Measurements from ENCODE around the gene LECT2.
A peak's percentile ranks its signal among the peaks of the same experiment; 100 is the strongest.

The LECT2 gene

DNA sequence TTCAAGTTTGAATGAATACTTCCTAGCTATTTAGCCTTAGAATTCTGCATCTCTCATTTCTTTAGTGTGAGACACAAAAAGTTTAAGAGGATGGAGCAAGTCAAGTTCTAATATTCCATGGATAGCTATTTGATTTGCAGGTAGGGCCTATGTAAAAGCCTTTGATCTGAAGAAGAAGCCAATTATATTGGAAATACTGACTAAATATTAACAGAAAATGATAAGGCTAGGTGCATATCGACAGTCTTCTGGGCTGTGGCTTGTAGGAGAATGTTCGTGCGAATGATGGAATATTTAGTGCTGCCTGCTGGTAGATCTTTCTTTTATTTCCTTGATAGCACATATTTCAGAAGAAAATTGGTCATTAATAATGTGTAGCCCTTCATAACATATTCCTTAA, at the start of gene LECT2:
LECT2 (minus strand) TSS at position 85 of the 400 bp plus-strand sequence. CDS start 150 bp downstream, outside the sequence.
- DNase-seq (ENCODE audit: low spot score) = no peak

DNA sequence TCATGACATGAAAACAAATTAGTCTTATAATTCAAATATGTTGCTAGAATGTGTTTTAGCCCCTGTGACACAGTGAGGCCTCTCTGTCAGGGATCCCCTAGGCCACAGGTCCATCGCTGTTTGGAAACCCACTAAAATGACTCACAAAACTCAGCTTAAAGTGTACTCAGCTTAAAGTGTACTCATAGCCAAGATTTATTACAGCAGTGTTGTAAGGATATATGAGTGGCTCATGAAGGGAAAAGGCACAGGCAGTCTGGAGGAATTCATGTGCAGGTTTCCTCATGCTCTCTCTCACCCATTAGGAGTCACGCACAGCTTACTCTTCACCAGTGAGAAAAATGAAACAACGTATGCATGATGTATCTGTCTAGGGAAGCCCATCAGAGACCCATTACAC, 49.7 kb upstream of the LECT2 start:
- DNase-seq (ENCODE audit: low spot score) = no peak

DNA sequence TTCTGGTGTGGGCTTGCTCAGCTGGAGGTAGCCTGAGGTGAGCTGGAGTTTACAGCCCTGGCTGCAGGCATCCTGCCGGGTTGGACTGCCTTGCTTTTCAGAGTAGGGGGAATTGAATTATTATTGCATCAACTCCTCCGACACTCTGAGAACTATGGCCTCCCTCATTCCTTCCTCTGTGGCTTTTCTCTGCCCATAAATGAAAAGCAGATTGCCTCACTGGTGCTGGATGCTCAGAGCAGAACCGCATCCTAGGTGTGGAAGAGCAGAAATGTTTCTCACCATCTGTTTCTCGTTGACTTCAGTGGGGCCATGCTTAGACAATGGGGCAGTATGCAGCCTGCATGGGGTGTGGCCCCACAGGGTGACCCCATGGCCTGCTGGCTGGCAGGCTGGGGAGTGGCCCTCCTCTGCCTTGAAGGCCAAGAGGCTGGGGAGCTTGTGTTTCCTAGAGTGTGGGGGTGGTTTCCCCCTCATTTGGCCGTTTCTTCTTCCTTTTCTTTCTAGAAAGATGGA, 46.7 kb upstream of the LECT2 start:
- no peak for DNase-seq (ENCODE audit: low spot score)

DNA sequence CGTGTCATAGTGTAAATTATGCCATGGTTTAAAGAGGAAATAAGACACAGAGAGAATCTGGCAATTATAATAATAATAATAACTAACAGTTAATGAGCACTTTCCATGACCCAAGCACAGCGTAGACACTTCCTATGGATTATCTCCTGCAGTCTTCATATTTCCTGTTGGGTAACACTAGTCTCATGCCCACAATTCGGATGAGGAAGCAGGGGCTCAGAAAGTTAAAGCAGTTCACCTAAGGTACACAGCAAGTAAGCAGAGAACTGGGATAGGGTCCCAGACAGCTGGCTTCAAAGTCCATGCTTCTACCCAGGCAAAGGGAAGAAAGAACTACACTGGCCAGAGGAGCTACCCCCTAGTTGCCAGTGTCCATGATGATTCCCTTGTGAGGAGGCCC, 46.1 kb upstream of the LECT2 start:
- no peak for DNase-seq (ENCODE audit: low spot score)

DNA sequence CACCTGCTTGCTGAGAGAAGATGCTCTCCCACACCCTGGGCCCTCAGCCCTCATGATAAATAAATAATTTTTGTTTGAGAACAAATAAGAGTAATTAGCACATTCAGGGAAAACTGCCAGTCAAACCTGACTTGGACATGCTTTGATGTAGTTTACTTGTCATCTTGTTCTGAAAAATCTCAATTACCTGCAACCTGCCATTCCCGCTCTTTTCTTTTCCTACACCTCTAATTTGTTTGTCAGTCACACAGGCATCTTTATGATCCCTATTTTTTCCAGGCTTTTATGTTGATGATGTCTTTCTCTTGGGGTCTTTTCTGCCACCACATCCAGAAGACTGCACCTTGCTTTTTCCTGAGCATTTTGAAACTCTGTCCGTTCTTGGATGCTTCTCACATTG, 45.4 kb upstream of the LECT2 start:
- no peak for DNase-seq (ENCODE audit: low spot score)

DNA sequence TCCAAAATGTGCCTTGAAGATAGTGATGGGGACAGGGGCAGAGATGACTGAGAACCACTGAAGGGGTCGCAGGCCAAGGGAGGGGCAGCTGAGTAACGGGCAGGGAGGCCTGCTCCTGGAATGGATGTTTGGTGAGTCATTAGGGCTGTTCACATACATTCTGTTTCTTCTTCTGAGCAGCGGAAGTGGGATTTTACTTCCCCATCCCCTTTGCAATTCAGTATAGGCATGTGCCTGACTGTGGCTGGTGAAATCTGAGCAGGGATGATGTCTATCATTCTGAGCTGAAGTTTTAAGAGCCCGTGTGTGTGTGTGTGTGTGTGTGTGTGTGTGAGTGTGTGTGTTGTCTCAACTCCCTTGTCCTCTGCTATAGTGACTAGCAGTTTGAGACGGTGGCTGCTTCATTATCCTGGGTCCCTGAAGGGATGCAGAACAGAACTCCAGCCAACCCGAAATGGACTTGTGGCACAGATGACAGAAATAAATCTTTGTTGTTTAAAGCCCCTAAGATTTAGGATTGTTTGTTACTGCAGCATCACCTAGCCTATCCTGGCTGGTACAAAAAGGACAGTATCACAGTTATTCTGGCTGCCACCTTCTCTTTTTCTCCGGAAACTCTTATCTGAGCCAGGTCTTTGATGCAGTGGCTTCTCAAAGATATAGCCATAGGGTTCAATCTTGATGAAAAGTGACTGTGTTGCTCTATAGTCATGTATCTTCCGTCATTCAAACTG, 44.8 kb upstream of the LECT2 start:
- no peak for DNase-seq (ENCODE audit: low spot score)

DNA sequence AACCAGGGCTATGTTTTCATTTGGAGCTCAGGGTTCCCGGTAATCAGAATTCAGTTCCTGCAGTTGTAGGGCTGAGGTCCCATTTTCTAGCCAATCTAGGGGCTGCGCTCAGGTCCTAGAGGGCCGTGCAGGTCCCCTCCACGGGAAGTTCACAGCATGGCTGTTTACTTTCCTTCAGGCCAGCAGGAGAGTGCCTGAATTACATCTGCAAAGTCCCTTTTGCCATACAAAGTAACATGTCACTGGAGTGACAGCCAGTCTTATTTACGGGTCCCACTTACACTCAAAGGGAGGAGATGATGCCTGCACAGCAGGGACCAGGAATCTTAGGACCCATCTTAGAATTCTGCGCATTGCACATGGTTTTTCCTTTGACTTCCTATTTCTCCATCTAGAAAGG, 44.1 kb upstream of the LECT2 start:
- DNase-seq (ENCODE audit: low spot score) = no peak

DNA sequence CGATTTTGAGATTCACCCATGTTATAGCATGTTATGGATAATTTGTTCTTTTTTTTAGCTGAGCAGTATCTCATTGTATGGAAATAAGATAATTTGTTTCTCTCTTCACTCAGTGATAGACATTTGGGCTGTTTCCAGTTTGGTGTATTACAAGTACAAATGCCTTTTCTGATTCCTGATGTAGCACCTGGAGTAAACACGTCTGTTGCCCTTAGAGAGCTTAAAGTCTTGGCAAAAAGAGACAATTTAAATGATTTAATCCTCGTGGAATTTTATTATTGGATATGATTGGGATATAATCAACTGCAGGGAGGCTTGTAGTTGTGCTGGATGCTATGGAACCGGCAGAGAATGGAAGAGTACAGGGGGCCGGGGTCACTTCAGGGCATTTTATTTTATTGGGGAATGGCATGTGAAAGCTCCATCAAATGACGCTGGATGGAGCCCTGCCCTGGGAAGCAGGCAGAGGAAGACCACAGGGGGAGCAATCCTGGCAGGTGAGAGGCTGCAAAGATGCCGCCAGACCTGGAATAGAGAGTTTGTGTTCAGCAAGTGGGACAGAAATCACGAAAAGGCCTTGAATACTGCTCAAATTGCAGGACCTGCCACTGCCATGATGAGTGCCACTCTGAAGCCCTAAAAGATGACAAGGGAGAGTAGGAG, 43.0 kb upstream of the LECT2 start:
- no peak for DNase-seq (ENCODE audit: low spot score)

DNA sequence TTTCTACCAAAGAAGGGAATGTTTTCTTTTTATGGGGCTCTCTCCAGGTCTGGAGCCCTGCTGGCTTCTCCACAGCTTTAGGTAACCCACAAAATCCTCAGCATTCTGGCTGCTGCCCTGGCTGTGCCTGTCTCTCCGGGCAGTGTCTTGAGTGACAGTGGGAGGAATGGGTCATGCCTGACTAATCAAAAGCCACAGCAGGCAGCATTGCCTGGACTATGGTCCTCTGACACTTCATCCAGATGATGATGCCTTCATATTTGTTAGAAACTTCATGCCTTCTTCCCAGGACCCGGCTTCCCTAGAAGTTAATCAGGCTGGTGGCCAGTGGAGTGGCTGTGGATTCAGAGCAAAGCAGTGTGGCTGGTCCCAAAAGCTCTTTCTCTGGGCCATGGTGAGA, 41.8 kb upstream of the LECT2 start:
- no peak for DNase-seq (ENCODE audit: low spot score)

DNA sequence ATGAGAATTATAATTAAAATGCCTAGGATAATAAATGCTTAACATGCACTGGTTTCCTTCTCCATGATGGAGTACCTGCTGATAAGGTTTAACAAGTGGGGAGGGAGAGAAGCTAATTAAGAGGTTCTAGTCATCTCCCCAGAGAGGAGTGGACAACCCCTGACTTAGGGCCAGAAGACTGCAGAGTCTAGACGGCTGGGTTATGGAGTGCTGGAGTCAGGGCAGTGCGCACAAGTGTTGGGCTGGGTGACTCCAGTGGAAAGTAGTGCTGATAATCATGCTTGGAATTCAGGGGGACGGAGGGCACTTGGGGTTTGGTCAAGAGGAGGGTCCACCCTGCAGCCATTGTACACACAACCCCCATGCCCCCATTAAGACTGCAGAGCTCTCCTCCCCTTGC, 41.2 kb upstream of the LECT2 start:
- no peak for DNase-seq (ENCODE audit: low spot score)

DNA sequence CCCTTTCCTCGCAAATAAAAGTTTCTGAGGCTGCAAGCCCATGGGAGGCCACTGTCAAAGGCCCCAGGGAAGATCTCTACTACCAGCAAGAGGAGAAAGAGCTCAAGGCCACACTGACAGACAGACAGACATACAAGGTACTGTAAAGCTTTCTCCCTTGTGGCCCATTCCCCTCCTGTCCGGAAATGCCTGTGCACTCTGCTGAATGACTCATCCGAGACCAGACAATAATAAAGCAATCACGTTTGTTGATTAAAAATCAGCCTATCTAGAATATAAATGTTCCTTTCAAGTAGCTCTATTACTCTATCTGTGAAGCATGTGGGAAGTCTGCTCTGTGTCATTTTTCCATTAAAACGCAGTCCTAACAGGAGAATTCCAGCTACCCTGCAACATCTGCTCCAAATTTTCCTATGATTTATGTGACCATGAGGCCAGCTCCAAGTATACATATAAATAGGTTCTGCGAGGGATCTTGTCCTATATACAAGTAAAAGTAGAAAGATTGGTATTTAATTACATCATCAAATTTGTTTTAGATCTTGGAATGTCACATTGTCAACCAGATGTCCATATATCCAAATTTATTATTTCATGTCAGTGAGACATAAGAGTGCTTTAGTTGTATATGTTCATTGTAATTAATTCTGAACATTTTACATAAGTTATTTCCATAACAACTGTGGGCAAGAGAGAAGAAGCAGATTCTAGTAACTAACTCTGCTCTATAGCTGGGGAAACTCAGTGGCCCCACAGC, 39.3 kb upstream of the LECT2 start:
- DNase-seq (ENCODE audit: low spot score) = no peak

DNA sequence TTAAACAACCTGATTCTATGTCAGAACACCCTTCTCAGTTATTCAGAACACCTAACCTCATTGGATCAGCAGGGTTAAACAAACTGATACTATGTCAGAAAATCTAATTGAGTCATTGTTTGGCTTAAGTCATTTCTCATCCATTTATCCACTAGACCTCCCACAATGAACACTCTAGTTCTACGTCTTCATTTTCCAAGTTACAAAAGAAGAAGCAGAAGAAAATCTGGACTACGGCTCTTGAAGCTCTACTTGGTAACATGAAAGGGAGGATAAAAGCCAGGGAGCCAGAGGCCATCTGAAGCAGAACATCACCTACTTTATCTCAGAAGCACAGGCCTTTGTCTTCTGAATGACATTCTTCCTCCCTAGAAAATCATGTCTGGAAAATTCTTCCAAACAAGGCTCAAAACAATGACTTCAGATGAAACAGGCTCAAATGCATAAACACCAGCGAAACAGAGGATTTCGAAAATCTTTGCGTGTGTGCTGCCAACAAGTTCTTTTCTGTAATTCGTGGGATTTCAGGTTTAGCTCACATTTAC, 38.6 kb upstream of the LECT2 start:
- DNase-seq (ENCODE audit: low spot score) = no peak

DNA sequence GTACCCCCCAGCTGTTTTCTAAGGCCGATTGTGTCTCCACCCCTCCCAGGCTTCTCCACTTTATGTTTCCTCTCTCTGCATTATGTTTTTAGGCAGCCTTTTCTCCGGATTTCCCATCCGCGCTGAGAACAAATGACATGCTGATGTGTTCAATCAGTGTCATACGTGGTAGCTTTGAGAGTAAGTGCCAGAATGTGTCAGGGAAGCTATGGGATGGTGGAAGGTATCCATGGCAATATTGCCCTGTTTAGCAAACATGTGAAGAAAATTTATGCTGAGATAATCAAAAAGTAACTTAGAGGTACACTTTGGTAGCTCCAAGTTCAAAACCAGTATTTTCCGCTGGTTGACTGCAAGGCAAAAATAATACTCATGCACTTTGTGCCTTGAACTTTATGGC, 36.6 kb upstream of the LECT2 start:
- no peak for DNase-seq (ENCODE audit: low spot score)

DNA sequence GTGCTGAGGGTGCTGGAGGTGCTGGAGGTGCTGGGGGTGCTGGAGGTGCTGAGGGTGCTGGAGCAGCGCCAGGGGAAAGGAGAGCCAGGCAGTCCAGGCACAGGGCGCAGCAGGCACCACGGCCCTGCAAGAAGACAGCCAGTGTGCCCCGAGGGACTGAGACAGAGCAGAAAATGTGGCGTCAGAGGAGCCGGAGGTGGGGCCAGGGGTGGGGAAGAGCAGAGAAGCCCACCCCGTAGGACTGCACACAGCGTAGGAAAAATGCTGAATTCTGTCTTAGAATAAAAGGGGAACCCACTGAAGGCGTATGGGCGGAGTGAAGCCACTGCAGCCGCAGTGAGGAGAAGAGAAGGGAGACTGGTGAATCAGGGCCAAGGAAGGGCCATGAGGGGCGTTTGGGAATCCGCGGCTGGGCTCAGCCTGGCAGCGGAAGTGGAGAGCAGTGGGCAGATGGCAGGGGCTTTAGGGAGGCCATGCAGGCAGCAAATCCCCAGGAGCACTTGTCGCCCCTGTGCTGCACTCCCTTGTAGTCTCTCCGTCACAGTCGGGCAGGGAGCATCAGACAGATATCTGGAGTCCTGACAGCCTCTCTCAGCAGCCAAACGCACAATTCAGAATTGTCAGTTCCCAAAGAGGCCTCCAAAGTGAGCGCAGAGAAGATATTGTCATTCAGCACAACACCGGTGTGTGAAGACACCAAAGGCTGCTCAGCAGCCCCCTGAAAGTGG, 35.9 kb upstream of the LECT2 start:
- peak; percentile 49 for DNase-seq (ENCODE audit: low spot score)

DNA sequence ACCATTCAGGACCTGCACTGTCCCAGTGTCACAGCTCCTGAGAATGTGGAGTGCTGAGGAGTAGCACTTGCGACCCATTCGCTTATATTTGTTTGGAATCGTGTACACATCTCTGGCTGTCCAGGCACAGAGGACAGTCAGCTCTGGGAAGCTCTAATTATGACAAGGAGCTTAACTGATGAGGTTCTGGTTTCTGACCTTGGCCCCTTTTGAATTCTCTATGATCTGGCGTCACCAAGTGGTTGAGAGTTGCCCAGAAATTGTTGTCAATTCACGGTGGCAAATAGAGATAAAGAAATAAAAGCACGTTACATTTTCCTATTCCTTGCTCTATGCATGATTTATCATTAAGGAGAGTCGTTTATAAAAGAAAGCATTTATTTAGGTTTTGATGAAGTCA, 34.9 kb upstream of the LECT2 start:
- DNase-seq (ENCODE audit: low spot score) = no peak

DNA sequence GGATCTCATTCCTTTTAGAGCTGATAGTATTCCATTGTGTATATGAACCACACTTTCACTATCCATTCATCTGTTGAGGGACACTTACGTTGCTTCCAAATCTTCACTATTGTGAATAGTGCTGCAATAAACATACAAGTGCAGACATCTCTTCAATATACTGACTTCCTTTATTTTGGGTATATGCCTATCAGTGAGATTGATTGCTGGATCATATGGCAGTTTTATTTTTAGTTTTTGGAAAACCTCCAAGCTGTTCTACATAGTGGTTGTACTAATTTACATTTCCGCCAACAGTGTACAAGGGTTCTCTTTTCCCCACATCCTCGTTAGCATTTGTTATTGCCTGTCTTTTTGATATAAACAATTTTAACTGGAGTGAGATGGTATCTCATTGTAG, 33.8 kb upstream of the LECT2 start:
- no peak for DNase-seq (ENCODE audit: low spot score)

DNA sequence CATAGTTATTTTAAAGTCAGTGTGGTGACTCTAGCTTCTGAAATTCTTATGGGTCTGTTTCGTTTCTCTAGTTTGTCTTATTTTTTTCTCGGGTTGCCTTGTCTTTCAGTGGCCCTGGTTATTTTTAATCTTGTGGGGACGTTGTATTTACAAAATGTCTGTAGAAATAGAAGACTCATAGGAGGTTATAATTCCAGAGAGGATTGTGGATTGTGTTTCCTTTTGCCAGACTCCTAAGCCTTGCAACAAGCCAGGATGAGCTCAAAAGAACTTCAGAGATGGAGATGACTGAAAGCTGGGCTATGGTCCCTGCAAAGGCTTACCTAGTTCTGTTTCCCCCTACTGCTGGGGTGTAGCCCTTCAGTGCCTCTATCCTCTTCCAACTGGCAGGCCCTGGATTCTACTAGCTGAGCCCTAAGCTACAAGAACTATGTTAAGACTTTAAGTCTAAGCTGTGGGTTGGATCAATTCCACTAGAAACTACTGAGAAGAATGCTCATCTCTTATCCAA, 32.2 kb upstream of the LECT2 start:
- DNase-seq (ENCODE audit: low spot score) = no peak

DNA sequence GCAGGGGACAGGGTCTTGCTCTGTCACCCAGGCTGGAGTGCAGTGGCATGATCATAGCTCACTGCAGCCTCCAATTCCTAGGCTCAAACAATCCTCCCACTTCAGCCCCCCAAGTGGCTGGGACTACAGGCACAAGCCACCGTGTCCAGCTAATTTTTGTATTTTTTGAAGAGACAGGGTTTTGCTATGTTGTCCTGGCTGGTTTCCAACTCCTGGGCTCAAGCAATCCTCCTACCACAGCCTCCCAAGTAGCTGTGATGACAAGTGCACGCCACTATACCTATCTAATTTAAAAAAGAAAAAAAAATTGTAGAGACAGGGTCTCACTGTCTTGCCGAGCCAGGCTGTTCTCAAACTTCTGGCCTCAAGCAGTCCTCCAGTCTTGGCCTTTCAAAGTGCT, 31.6 kb upstream of the LECT2 start:
- no peak for DNase-seq (ENCODE audit: low spot score)

DNA sequence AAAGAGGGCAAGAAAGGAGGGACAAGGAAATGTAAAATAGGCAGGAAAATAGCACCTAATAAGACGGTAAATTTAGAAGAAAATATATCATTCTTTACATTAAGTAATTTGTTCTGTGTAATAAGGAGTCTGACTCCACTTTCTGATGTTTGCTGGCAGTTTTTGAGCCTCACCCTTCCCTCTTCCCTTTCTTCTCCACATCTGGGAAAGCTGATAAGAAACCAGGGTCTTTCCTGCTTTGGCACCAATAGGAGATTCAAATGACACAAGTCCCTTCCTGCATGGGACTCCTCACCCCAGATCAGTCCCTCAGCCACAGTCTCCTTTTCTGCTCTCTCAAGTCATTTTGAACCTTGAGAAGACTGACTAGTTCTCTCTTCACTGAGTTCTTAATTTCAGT, 31.2 kb upstream of the LECT2 start:
- DNase-seq (ENCODE audit: low spot score) = no peak

DNA sequence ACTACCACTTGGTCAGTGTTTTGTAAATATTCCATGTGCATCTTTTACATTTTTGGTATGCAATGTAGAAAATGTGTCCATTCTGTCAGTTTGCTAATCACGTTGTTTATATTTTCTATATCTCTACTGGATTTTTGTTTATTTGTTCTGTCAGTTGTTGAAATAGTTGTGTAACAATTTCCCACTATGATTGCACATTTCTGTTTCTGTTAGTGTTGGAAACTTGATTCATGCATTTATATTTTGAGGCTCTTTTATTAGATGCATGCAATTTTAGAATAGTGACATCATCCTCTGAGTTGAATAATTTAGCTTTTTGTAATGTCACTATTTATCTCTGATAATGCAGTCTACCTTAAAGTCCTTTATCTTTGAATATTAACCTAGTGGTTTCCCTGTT, 25.8 kb upstream of the LECT2 start:
- DNase-seq (ENCODE audit: low spot score) = no peak

DNA sequence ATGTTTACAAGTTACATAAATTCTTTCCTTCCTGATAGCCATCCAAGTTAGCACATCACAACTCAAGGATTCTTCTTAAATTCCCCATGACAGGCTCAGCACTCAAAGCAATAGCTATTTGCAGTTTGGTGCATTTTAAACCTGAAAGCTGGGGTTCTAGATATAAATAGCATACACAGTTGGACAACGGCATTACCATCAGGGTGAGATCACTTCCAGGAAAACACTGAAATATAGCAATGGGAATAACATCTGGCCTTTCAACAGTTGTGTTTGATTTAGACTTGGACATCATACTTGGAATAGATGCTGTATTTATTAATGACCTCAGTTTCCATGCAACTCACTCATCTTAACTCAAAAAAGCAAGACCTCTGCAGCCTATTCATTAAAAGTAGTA, 24.7 kb upstream of the LECT2 start:
- no peak for DNase-seq (ENCODE audit: low spot score)

DNA sequence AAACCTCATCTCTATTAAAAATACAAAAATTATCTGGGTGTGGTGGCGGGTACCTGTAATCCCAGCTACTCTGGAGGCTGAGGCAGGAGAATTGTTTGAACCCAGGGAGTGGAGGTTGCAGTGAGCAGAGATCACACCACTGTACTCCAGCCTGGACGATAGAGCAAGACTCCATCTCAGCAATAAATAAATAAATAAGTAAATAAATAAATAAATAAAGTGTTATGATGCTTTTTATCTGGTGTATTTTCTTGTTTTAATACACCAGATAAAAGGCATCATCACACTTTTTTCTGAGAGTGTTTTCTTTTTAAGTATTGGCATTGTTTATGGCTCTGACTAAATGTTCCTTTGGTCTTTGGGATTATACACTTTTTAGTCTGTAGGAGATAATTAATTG, 24.2 kb upstream of the LECT2 start:
- DNase-seq (ENCODE audit: low spot score) = no peak
